HepG2 (cell line): ENCODE results near the gene TBC1D22A. TPM values are rescaled to one million over a fixed set of nuclear protein-coding genes. Genes with fewer than 3 reads are reported as not detected.

Source experiments
- ATAC-seq: fragments of 200-7000 bp; cut with Tn5 transposase; 3 replicates; pipeline ENCODE4 v1.9.1; 2020; ENCODE audit warnings: mild to moderate bottlenecking, moderate library complexity
- BruUV-seq: library from RNA; stranded (reverse); fragments of 400-500 nt; replicated peaks from 2 replicates; lab custom pipeline; 2021; lab: Mats Ljungman, UMichigan
- CTCF ChIA-PET: fragments of 300-600 bp; formaldehyde crosslinking; extraction: SDS; loops from one replicate; lab custom pipeline; 2021; ENCODE audit warnings: low total read pairs, inconsistent platforms, low intra/inter-chr PET ratio; lab: Yijun Ruan, JAX
- POLR2A ChIA-PET: fragments of 350-600 bp; sonication (Branson Sonifier 250); formaldehyde crosslinking; loops from one replicate; lab custom pipeline; 2020; ENCODE audit warnings: antibody characterized with exemption, inconsistent platforms; lab: Yijun Ruan, JAX
- DNase-seq: peaks from one replicate; pipeline ENCODE4 v3.0.0-alpha.2; 2015; ENCODE audit warnings: low spot score
- FAIRE-seq: peaks from 3 replicates; lab custom pipeline; 2011; peaks lifted over from hg19 to GRCh38; lab: Jason Lieb, UNC
- H2AFZ ChIP-seq: one replicate; pipeline ENCODE4 v1.6.1; 2011; ENCODE audit warnings: low read length, inconsistent platforms
- H3K27ac ChIP-seq: fragments of 300-600 bp; 3 replicates; pipeline ENCODE4 v1.8.0; 2011; ENCODE audit warnings: mixed run types, mild to moderate bottlenecking, mixed read lengths, low read length, inconsistent platforms; ENCODE audit not compliant: insufficient read depth; ENCODE audit errors: extremely low read length
- H3K27me3 ChIP-seq, 2 experiments: fragments of 200-600 bp in 1 of 2; 2 replicates in 1 of 2; 3 replicates in 1 of 2; pipeline versions ENCODE4 v1.6.0 to v1.8.0; 2011; ENCODE audit warnings: low read length in 2 of 2, mild to moderate bottlenecking in 2 of 2, moderate library complexity in 2 of 2, inconsistent platforms in 1 of 2; ENCODE audit not compliant: insufficient read depth in 2 of 2, control insufficient read depth in 1 of 2
- H3K36me3 ChIP-seq, 2 experiments: fragments of 200-600 bp in 1 of 2; replicated peaks in 1 of 2; 2 replicates in 1 of 2; 3 replicates in 1 of 2; pipeline versions ENCODE4 v1.5.1 to v1.8.0; 2011; ENCODE audit warnings: low read length in 2 of 2, inconsistent platforms in 1 of 2; ENCODE audit not compliant: insufficient read depth in 2 of 2, control insufficient read depth in 1 of 2
- H3K4me1 ChIP-seq: 2 replicates; pipeline ENCODE4 v1.5.1; 2012; ENCODE audit warnings: low read length, inconsistent platforms; ENCODE audit not compliant: insufficient read depth
- H3K4me2 ChIP-seq: 2 replicates; pipeline ENCODE4 v1.6.0; 2011; ENCODE audit warnings: low read depth, low read length, inconsistent platforms
- H3K4me3 ChIP-seq, 3 experiments: fragments of 200-600 bp in 1 of 3; sonication (generic), shearing (Covaris generic) in 1 of 3; replicated peaks in 1 of 3; 2 replicates each; pipeline ENCODE4 v1.5.1; 2011 to 2016; ENCODE audit warnings: low read length in 3 of 3, inconsistent platforms in 2 of 3, low read depth in 2 of 3, mild to moderate bottlenecking in 2 of 3, control low read depth in 1 of 3, mixed read lengths in 1 of 3; ENCODE audit not compliant: insufficient read depth in 1 of 3
- H3K79me2 ChIP-seq: one replicate; pipeline ENCODE4 v1.6.1; 2011; ENCODE audit warnings: low read length, inconsistent platforms; ENCODE audit not compliant: insufficient read depth
- H3K9ac ChIP-seq: 2 replicates; pipeline ENCODE4 v1.6.0; 2011; ENCODE audit warnings: mild to moderate bottlenecking, low read depth, low read length, inconsistent platforms; ENCODE audit not compliant: insufficient read depth
- H3K9me3 ChIP-seq: 2 replicates; pipeline ENCODE4 v1.5.1; 2012; ENCODE audit warnings: mild to moderate bottlenecking, low read length
- H4K20me1 ChIP-seq: 2 replicates; pipeline ENCODE4 v1.6.0; 2011; ENCODE audit warnings: inconsistent platforms, mild to moderate bottlenecking, low read length, moderate library complexity; ENCODE audit not compliant: insufficient read depth
- CCAR2 ChIP-seq: fragments of 200-400 bp; formaldehyde crosslinking; optimal IDR thresholded peaks from 2 replicates; pipeline ENCODE3; 2018; ENCODE audit warnings: low read depth, mild to moderate bottlenecking, low read length, moderate library complexity
- HOXA7 ChIP-seq: sonication (generic); formaldehyde crosslinking; IDR thresholded peaks from 2 replicates; pipeline ENCODE4 v1.8.1; 2022; ENCODE audit warnings: mild to moderate bottlenecking, missing genetic modification reagents, moderate library complexity
- HOXD1 ChIP-seq: sonication (generic); formaldehyde crosslinking; IDR thresholded peaks from 2 replicates; pipeline ENCODE4 v1.5.0; 2020; ENCODE audit warnings: missing genetic modification reagents
- MTF2 ChIP-seq: sonication (generic); formaldehyde crosslinking; IDR thresholded peaks from 2 replicates; pipeline ENCODE4 v1.5.0; 2020; ENCODE audit warnings: missing genetic modification reagents, borderline replicate concordance
- NR2F2 ChIP-seq: IDR thresholded peaks from 2 replicates; pipeline ENCODE4 v1.6.1; 2012; ENCODE audit warnings: low read depth, inconsistent platforms, borderline replicate concordance
- ONECUT2 ChIP-seq: sonication (generic); formaldehyde crosslinking; IDR thresholded peaks from 2 replicates; pipeline ENCODE4 v1.4.0; 2020; ENCODE audit warnings: missing genetic modification reagents
- RFX1 ChIP-seq: fragments of 450-650 bp; IDR thresholded peaks from 2 replicates; pipeline ENCODE4 v1.6.1; 2017
- SATB2 ChIP-seq: sonication (generic); formaldehyde crosslinking; IDR thresholded peaks from 2 replicates; pipeline ENCODE4 v1.5.0; 2020; ENCODE audit warnings: missing genetic modification reagents
- SSRP1 ChIP-seq: IDR thresholded peaks from 2 replicates; pipeline ENCODE4 v1.6.1; 2016; ENCODE audit warnings: control low read depth
- TFDP1 ChIP-seq: IDR thresholded peaks from 2 replicates; pipeline ENCODE4 v1.6.1; 2016; ENCODE audit warnings: missing compliant biosample characterization, missing genetic modification reagents, borderline replicate concordance
- ZBTB26 ChIP-seq: IDR thresholded peaks from 2 replicates; pipeline ENCODE4 v1.6.1; 2016; ENCODE audit warnings: missing compliant biosample characterization, missing genetic modification reagents, borderline replicate concordance
- ZMYM3 ChIP-seq: sonication (generic); formaldehyde crosslinking; IDR thresholded peaks from 2 replicates; pipeline ENCODE4 v1.5.1; 2020; ENCODE audit warnings: mild to moderate bottlenecking, missing genetic modification reagents
- ZNF10 ChIP-seq: sonication (generic); formaldehyde crosslinking; IDR thresholded peaks from 2 replicates; pipeline ENCODE4 v1.4.0; 2020; ENCODE audit warnings: mild to moderate bottlenecking, low read depth, missing genetic modification reagents, borderline replicate concordance
- ZNF292 ChIP-seq: sonication (generic); formaldehyde crosslinking; IDR thresholded peaks from 2 replicates; pipeline ENCODE4 v1.8.1; 2022; ENCODE audit warnings: mild to moderate bottlenecking, low read depth, missing genetic modification reagents, borderline replicate concordance
- ZNF513 ChIP-seq: sonication (generic); formaldehyde crosslinking; conservative IDR thresholded peaks from 2 replicates; pipeline ENCODE4 v1.5.0; 2020; ENCODE audit warnings: missing genetic modification reagents
- ZNF616 ChIP-seq: sonication (generic); formaldehyde crosslinking; IDR thresholded peaks from 2 replicates; pipeline ENCODE4 v1.5.0; 2020; ENCODE audit warnings: low read depth, mild to moderate bottlenecking, missing genetic modification reagents
- ZNF703 ChIP-seq: sonication (generic); formaldehyde crosslinking; IDR thresholded peaks from 2 replicates; pipeline ENCODE4 v1.5.1; 2020; ENCODE audit warnings: missing genetic modification reagents, mild to moderate bottlenecking, moderate library complexity, borderline replicate concordance
- WGBS: methylation state at CpG from one replicate; pipeline ENCODE4 v1.1.6; 2017; ENCODE audit warnings: low lambda C conversion rate; 5-methylcytosine and 5-hydroxymethylcytosine counted together
- in situ Hi-C: cut with HindIII; loops from 2 replicates; pipeline ENCODE4 v1.10.0; 2017; ENCODE audit warnings: low pct_unique_long_range_greater_than_20kb; ENCODE audit not compliant: extremely low pct_ligation_motif_present
- intact Hi-C: fragments of 100-400 bp; cut with micrococcal nuclease; formaldehyde crosslinking; loops from one replicate; pipeline ENCODE4 v1.10.0; 2022; ENCODE audit not compliant: unreplicated experiment
- polyA plus RNA-seq, 8 experiments: library from polyadenylated mRNA; depleted of rRNA in 3 of 8; stranded (reverse) in 7 of 8; unstranded in 1 of 8; fragments of >200 nt; fragmentation: Illumina TruSeq in 4 of 8; extraction: Trizol in 4 of 8; gene quantifications; 2 replicates each; pipeline versions ENCODE4 v1.2.1 to v1.2.3, GENCODE V29; 2011 to 2016; ENCODE audit warnings: low read depth in 4 of 8, missing spikeins in 1 of 8, mixed read lengths in 1 of 8; ENCODE audit not compliant: insufficient read depth in 1 of 8
- total RNA-seq, 5 experiments: library from RNA; depleted of rRNA; stranded (reverse); fragments of >200 nt; fragmentation: Illumina TruSeq; extraction: Trizol; gene quantifications; 2 replicates each; pipeline ENCODE4 v1.2.3, GENCODE V29; 2016; ENCODE audit warnings: low read depth in 1 of 5

Gene TBC1D22A
- total and polyA plus RNA-seq, 2 of the 13 experiments (the other 11 are each of a cell fraction or from before 2014, with no cell fraction given) = 17.3 to 18.0 TPM

- no peak overlapping the region for H2AFZ ChIP-seq
- no peak for ATAC-seq
- H3K4me1 ChIP-seq = no peaks in the 10 kb centered on the region
- 0 out of 2 replicates have a peak, but pooled peaks cover 4% of the 10 kb centered on the region for H3K9me3 ChIP-seq
- in situ Hi-C loops (no loop called here), intact Hi-C loops (no loop called here)
- ChIA-PET POLR2A (no interaction called here), CTCF (no interaction called here)
- FAIRE-seq = no peak
- DNase-seq = no peak
- no peak overlapping the region for H3K27ac ChIP-seq
- no peaks in the 10 kb centered on the region for H4K20me1 ChIP-seq
- BruUV-seq = no TSS peak
- no peak overlapping the region for H3K4me3 ChIP-seq
- no peak overlapping the region for H3K9ac ChIP-seq
- H3K27me3 ChIP-seq = no peaks in the 10 kb centered on the region
- peaks cover 0 to 2% of the 10 kb centered on the region in 2 experiments; a peak in 2 of 5 replicates for H3K36me3 ChIP-seq
- H3K4me2 ChIP-seq = no peak overlapping the region
- TF ChIP-seq ZNF513 (CRISPR knock-in tag) (no peak), RFX1 (no peak), CCAR2 (no peak), NR2F2 (no peak), SSRP1 (CRISPR knock-in tag) (no peak), SATB2 (no peak), HOXA7 (CRISPR knock-in tag) (no peak), ONECUT2 (CRISPR knock-in tag) (no peak)
- WGBS = 98% methylated on average over 22 of the region's 22 CpGs
- no peaks in the 10 kb centered on the region for H3K79me2 ChIP-seq
Measured at GRCh38 chr22:47016631-47017030, 254.2 kb downstream of the TBC1D22A start.

GRCh38 chr22:47017245-47017644 lies 254.8 kb downstream of the TBC1D22A start:
- intact Hi-C loops = no loop called here
- ATAC-seq = no peak
- Histone ChIP-seq H3K36me3 (peaks cover 0 to 2% of the 10 kb centered on the region in 2 experiments; a peak in 2 of 5 replicates), H3K9ac (no peak overlapping the region), H3K79me2 (no peaks in the 10 kb centered on the region), H3K4me1 (no peaks in the 10 kb centered on the region), H3K9me3 (0 out of 2 replicates have a peak, but pooled peaks cover 4% of the 10 kb centered on the region), H2AFZ (no peak overlapping the region), H3K27me3 (no peaks in the 10 kb centered on the region), H3K4me2 (no peak overlapping the region), H3K27ac (no peak overlapping the region), H3K4me3 (no peak overlapping the region), H4K20me1 (no peaks in the 10 kb centered on the region)
- in situ Hi-C loops = no loop called here
- no peak for DNase-seq
- FAIRE-seq = no peak
- ChIA-PET POLR2A (no interaction called here), CTCF (no interaction called here)
- BruUV-seq = no TSS peak
- WGBS = 91% methylated on average over 13 of the region's 13 CpGs
- no peak for TF ChIP-seq ZNF703 (CRISPR knock-in tag)
- TF ChIP-seq TFDP1 = no peak
- TF ChIP-seq ZMYM3 (CRISPR knock-in tag) = no peak
- no peak for TF ChIP-seq ZBTB26
- no peak for TF ChIP-seq ZNF292 (CRISPR knock-in tag)
- no peak for TF ChIP-seq MTF2 (CRISPR knock-in tag)
- TF ChIP-seq HOXD1 (CRISPR knock-in tag) = no peak
- TF ChIP-seq ZNF616 (CRISPR knock-in tag) = no peak
- TF ChIP-seq ZNF10 (CRISPR knock-in tag) = no peak
